NCI-H2227 treated with DMSO at 0.1 percent for 48 hours (cell line): ENCODE results near the gene EIF1B.
"Not testable (repeated sequence)": the region's sequence is repeated elsewhere in the genome, so short reads cannot be mapped to it uniquely, and the experiment has no call there.

Source experiments
- DNase-seq: peaks from one replicate; lab custom pipeline; 2025; lab: John Stamatoyannopoulos, UW

EIF1B gene

DNA sequence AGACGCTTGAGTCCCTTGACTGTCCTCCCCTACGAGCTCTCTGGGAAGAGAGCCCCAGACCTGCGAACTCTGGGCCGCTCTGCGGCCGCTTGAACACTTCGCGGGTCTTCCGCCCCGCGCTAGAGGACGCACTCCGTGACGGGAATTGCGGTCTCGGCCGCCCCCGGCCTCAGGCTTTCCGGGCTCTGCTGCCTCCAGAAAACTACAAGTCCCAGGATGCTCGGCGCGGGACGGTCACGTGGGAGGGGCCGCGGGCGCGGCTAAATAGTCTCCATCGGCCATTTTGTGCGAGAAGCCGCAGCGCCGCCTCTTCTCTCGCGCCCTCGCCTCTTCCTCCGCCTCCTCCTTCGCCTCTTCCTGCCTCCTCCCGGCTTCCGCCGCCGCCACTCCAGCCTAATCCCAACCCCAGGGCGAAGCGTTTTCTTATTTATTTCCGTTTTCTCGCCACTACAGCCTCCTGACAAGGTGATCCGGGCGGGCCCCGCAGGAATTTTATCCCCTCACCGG, at the start of gene EIF1B:
Gene EIF1B (plus strand): TSS at position 290 of the 507 bp plus-strand sequence. CDS start 235 bp downstream, outside the sequence.
- peak; percentile 95 for DNase-seq

DNA sequence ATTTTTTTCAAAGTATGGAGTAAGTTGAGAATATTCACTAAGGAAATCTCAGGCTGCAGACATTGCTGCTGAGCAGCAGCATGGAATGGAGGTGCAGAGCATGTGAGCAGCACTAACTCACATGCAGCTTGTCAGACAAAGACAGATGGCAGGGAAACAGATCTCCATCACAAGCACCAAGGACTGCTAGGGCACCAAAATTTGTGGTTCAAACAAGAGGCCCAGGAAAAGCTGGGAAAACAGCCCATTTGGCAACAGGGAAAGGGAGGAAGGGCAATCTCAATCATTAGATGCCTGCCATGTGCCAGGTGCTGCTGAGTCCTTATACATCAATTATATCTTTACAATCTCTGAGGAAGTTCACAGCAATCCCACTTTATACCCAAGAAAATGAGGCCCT, 47.2 kb upstream of the EIF1B start:
- no peak for DNase-seq

DNA sequence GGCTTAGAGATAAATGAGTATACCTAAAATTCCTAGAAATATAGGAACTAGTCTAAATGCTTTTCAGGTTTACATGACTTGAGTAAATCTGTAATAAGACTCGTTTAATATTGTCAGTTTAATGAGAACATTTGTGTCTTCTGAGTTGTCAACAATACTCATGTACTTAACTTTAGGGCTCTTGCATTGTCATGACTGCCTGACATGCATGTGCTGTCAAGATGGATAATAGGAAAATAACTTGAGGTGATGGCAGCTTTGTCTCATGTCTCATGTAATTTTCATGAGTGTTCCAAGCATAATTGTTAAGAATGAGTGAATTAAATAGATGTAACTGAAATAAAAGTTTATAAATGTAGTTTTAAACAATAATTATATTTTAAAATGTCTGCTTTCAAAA, 45.1 kb upstream of the EIF1B start:
- DNase-seq: no peak

DNA sequence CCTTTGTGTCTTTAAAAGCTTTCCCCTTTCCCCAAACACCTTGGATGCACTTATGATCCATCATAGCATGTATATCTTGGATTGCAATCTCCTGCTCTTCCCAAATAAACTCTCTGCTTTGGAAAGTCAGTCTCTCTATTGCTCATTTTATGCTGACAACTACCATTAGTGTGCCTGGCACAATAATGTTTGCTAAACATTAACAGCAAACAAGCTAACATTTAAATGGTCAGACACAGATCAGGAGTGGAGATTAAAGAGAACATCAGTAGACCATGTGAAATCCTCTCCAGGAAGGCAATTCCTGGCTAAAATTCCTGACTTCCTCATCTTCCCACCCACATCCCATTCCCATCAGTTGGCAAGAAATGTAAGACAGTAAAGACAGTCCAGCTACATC, 44.3 kb upstream of the EIF1B start:
- no peak for DNase-seq

DNA sequence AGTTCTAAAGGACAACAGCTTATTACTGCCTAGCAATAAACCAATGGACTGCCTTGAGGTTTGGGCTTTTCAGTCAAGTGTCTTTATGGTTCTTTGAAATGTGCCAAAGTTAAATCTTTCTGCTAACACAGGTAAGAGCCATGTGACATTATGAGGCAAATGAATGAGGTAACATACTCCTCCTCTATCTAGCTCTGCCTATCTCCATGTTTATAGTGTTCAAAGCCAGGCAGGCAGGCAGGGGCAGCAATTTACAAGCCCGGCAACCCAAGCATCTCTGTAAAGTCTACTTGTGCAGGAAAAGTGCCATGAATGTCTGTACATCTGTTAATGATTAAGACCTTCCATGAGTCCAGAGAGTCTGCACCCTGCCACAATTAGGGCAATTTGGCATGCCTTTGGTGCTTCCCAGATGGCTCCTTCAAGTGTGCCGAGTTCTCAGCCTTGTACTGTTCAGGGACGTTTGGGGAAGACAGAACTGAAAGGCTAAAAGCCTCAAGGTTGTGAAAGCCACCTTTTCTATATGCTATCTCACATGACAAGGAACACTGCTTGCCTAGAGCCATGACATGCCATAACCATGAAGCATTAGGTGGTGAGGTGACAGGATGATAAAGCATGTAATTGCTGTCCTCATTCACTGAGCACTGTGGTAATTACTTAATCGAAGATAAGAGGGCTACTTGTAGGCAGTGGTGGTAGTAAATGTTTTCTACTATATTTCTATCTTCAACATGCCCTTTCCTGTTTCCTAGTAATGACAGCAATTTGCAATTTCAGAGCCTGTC, 41.4 kb upstream of the EIF1B start:
- DNase-seq: peak; percentile 48

DNA sequence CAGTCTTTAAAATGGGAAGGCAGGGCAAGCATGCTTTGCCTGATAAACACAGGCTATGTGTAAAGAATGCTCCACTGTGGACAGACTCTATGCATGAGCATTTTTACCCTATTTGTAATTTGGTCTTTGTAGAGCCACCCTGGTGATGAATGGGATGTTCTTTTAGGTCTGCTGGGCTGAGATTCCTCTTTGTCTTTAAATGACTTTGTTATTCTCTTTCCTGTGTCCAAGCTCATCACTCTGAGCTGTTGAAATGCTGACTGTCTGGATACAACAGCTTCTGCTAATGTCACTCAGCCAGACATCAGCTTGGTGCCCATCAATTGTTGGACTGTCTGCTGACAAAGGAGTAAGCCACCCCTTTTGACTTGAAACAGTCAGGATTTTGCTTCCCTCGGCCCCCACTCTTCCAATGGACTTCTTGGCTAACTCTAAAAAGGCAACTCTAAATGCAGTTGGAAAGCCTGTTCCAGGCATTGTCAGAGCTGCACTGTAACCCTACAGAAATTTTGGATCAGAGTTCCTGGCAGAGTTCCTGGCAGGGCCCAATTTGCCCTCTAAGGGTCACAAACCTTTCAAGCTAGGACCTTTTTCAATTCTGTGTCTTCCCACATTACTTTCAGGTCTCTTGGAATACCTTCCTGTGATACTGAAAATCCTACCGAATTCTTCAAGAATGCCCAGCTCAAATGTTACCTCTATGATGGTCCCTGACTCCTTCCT, 40.5 kb upstream of the EIF1B start:
- no peak for DNase-seq

DNA sequence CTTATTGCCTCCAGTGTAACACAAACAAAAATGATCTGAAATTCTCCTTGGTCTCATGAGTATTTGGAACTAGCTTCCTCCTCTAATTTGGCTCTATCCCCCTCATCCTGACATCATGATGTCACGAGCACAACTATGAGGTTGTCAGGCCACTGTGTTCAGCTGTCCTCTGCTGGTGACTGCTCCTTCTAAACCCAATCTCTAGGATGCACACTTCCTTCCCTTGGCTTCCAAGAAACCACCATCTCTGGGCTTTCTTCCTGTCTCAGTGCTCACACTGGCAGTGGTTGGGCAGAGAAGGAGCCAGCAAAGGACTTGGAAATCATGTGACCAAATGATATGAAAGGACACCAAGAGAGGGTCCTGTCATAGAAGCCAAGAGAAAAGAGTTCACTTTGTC, 30.7 kb upstream of the EIF1B start:
- DNase-seq: no peak

DNA sequence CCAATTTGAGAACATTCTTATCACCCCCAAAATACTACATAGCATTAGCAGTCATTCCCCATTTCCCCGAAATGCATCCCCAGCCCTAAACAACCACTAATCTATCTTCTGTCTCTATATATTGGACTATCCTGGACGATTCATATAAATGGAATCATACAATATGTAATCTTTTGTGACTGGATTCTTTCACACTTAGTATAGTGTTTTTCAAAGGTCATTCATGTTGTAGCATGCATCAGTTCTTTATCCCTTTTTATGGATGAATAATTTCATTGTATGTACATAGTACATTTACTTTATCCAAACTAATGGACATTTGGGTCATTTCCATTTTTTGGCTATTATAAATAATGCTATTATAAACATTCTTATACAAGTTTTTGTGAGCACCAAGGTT, 27.5 kb upstream of the EIF1B start:
- no peak for DNase-seq

DNA sequence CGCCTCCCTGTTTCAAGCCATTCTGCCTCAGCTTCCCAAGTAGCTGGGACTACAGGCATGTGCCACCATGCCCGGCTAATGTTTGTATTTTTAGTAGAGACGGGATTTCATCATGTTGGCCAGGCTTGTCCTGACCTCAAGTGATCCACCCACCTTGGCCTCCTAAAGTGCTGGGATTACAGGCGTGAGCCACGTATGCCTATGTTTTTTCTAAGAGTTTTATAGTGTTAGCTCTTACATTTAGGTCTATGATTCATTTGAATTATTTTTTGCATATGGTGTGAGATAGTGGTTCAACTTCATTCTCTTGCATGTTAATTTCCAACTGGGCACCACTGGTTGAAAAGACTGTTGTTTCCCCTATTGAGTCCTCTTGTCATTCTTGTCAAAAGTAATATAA, 26.4 kb upstream of the EIF1B start:
- DNase-seq: not testable (repeated sequence)

DNA sequence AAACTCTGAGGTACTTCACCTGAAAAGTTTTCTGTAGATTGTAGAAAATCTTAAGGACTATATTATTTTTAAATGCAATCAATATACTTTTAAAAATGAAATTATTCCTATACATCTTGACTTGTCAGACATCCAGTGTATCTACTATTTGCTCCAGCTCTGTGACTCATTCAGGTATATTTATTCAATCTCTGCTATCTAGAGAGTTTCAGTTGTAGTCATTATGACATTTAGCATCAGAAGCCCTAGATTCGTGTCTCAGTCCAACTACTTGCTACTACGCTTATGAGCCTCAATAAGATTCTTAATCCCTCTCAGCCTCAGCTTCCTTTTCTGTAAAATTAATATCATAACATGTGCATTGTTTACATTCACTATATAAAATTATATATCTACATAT, 22.3 kb upstream of the EIF1B start:
- DNase-seq: no peak

DNA sequence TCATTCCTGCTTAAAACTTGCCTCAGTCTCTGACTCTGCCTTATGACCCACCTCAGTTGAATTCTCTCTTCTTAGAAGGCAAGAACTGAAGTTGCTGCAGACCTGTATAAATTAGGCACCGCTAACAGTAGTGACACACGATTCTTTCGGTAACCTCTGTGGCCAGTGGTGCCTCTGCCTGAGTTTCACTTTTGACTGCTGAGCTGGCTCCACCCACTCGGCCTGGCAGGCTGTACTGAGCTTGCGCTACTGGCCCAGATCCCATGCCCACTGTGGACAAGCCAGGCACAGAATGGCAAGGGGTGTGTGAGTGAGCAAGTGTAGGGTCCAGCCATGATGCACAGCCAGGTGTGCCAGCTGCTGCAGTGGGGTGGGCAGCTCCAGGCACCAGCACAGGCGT, 19.1 kb upstream of the EIF1B start:
- DNase-seq: no peak

DNA sequence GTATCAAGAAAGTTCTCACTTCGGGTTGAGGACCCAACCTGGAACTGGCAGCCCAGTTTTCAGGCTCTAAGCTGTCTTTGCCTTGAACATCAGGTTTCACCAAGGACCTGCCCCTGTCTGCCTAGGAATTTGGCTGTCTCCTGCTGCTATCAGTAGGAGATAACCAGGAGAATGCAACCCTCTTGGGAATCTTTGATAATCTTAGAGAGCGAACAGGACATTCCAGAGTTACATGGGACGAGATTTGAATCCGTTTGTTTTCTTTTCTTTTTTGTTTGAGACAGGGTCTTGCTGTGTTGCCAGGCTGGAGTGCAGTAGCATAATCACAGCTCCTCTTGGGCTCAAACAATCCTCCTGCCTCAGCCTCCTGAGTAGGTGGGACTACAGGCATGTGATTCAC, 18.0 kb upstream of the EIF1B start:
- no peak for DNase-seq

DNA sequence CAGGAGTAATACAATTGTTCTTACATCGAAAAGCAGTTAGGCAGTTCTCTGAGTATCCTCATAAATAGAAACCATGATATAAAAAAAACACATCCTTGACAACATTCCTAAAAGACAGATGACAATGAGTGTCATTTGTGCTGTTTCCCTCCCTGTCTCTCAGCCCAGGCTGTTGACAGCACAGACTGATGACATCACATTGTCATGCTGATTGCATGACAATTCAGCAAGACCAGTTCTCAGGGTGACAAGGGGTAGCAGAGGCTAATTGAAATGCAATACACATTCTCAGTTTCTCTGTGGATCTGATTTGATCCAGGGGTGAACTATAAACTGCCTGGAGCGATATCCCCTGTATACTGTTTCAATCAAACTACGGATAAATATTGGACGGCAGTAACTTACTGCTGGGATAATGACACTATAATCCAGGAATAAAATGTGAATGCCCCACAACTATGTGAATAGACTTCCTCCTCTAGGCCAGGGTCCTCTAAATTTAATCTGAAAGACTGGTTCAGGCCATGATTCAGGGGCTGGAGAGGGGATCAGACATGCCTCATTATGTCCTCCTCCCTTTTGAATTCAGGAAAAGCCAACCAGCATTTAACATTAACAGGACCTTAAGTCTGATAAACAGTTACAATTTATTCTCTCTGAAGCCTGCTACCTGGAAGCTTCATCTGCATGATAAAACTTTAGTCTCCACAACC, 16.7 kb upstream of the EIF1B start:
- peak; percentile 3 for DNase-seq

DNA sequence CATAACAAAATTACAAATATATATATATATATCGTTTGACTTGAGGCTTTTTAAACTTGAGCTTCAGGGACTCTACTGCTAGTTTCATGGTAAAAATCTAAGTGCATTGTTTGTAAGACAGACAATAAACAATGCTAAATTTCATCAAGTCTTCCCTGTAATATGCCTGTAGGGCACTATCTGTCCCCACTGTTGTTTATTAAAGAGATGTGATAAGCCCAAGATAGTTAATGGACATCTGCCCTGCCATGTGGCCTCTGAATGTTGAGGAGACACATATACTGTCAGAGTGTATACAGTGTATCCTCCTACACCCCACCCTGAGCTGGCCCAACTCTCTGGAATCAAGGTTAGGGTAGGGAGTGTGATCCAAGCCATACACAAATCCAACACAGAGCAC, 15.1 kb upstream of the EIF1B start:
- no peak for DNase-seq

DNA sequence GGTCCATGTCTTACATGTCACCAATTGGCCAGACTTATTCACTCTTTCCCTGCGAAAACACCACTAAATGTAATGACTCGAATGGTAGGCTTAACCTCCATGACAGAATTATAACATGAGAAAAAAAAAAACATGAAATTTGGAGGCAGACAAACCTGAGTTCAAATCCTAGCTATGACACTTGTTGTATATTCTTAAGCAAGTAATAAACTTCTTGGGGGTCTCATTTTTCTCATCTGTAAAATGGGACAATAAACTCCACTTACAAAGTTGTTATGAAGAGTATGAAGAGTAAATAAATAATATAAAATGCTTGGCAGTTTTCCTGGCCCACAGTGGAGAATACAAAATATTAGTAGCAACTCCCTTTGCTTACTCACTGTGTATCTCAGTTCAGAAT, 11.4 kb upstream of the EIF1B start:
- DNase-seq: no peak

DNA sequence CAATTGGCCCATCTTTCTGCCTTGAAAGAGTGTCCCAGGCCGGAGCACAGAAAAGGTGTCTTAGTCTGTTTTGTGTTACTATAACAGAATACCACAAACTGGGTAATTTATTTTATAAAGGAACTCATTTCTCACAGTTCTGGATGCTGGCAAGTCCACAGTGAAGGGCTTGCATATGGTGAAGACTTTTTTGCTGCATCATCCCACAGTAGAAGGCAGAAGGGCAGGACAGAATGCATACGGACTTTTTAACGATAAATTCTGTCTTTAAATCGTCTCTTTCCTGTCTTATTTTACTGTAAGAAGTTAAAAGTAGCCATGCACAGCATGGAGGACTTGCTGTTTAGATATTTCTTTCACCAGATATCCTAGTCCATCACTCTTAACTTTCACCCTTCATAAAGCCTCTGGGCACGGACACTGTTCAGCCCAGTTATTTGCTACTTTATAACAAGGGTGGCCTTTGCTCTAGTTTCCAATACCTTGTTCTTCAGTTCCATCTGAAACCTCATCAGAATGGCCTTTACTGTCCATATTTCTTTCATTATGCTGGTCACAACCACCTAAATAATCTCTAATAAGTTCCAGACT, 10.3 kb upstream of the EIF1B start:
- no peak for DNase-seq

DNA sequence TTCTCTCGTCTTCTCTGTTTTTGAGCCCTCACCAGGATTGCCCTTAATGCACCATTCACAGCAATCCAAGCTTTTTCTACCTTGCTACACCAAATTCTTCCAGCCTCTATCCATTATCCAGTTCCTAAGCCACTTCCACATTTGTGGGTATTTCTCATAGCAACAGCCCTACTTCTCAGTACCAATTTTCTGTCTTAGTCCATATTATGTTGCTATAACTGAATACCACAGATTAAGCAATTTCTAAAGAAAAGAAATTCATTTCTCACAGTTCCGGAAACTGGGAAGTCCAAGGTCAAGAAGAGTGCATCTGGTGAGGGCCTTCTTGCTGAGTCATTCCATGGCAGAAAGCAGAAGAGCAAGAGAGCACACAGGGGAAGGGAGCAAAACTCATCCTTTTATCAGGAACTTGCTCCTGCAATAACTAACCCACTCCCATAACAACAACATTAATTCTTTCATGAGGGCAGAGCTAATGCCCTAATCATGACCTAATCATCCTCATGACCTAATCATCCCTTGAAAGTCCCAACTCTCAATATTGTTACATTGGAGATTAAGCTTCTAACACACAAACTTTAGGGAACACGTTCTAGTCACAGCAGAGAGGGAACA, 9.7 kb upstream of the EIF1B start:
- DNase-seq: no peak

DNA sequence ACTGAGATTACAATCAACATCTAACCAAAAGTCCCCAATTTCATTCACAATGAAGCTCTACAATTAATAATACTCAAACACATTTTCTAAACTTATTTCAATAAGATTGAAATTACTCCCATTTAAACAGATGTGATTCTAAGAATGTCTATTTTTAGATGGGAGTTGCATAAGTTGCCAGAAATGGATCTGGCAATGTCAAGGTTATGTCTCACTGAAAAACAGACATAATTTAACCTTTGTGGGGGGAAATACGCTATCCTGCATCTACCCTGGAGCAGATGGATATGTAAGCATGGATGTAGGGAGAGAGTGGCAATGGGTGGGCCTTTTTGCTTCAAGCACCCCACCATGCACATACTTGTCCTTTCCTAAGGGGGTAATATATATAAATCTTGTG, 6.7 kb upstream of the EIF1B start:
- DNase-seq: no peak

DNA sequence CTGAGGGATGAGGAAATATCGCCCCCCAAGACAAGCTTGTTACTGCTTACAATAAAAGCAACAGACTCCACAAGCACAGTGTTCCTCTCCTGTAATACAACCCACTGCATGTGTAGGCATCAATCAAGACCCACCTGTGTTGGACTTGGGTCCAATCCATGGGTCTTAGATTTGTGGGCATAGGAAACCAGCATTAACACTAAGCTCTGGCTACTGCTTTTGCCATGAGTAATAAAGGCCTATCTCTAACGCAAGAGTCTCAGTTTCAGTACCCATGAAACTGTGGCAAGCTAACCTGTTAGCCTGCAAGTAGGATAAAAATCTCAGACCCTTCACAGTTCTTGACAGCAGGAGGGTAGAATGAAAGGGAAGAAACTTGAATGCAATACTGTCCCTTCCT, 5.2 kb upstream of the EIF1B start:
- DNase-seq: no peak

DNA sequence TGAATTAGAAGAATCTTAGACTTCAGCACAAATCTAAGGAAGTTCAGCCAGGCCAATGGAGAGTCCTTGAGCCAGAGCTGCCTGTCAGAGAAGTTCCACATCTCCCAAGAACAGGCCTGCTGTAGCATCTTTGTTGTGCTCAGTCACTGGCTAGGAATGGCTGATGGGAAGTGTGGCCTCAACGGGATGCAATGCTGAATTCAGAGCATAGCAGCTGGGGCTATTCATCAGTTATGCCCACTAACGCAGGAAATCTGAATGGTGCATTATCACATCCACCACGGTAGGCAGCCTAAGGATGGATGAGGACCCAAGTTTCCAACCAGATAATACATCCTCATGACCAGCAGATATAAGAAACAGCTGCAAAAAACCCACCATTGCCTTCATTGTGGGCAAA, 3.2 kb upstream of the EIF1B start:
- no peak for DNase-seq

DNA sequence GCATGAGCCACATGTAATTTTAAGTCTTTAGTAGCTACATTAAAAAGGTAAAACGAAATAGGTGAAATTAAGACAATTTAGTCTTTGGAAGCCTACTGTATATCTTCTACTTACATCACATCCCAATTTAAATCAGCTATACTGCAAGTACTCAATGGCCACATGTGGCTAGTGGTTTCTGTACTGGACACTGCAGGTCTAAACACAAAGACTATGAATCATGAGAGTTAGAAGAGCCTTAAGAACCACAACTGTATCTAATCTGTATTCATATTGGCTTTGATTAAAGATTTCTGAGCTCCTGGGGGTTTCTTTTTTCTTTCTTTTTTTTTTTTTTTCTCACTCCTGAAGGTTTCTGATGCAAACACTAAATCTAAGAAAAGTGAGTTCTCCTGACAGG, 2.3 kb upstream of the EIF1B start:
- no peak for DNase-seq
